HG02642 (cell line): Measurements from ENCODE around the gene ZDHHC7.
"Not testable (repeated sequence)": the region's sequence is repeated elsewhere in the genome, so short reads cannot be mapped to it uniquely, and the experiment has no call there.

Experiments used
- ATAC-seq: cut with Tn5 transposase; IDR thresholded peaks from one replicate; pipeline ENCODE4 v1.9.1; 2021; ENCODE audit warnings: mild to moderate bottlenecking; ENCODE audit not compliant: unreplicated experiment, poor library complexity

Gene ZDHHC7, protein sequence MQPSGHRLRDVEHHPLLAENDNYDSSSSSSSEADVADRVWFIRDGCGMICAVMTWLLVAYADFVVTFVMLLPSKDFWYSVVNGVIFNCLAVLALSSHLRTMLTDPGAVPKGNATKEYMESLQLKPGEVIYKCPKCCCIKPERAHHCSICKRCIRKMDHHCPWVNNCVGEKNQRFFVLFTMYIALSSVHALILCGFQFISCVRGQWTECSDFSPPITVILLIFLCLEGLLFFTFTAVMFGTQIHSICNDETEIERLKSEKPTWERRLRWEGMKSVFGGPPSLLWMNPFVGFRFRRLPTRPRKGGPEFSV

DNA sequence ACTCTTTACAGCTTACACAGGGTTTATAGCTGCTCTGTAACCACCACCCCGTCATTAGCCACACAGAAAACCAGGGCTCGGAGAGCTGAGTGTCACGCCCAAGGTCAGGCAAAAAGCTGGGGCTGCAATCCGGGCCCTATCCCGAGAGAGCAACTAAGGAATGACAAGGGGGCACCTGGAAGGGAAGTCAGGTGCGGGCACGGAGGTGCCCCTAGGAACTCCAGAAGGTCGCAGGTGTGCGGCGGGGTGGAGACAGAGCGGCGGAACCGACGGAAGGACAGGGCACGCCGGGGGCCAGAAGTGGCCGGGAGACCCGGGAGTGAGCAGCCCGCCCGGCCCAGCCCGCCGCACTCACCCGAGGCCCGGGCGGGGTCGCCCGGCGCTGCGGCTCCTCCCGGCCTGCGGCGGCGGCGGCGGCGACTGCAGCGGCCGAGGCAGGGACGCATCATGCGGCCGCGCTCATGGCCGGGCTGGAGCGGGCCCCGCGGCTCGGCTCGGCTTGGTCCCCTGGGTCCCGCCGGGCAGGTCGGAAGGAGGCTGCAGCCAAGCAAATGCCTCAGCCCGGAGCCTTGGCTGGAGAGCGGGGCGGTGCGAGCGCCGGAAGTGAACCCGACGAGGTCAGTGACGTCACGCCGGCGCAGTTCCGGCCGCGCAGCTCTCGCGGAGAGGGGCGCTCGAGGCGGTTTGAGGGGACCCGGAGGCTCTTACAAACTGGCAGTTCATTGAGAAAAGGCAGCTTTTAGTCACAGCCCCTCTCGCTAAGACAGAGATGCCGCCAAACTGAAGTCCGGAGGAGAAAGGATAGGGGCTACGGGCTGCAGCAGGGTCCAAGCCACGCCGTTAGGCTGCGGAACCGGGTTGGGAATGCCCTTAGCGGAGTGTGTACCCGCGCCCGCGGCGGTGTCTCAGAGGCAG lies at the start of gene ZDHHC7:
Gene ZDHHC7 (minus strand): TSS at position 605 of the 915 bp plus-strand sequence. CDS start 20,917 bp downstream, outside the sequence.
- peak; percentile 92 for ATAC-seq

DNA sequence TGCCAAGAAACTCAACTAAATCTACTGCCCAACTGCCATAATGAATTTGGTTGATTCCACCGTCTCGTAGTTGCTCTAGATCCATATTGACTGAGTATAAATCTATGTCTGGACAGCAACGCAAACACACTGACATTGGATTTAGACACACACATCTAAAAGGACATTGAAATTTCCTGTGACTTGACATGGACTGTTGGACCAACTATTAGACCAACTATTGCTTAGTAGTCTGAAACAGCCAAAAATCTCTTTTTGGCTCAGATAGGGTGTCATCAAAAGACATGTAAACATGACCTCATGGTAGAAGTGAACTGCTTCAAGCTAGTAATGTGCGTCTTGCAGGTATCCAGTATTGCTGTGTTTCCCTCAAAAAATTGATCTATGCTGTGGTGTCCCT lies 47.6 kb upstream of the ZDHHC7 start:
- ATAC-seq, result no peak

DNA sequence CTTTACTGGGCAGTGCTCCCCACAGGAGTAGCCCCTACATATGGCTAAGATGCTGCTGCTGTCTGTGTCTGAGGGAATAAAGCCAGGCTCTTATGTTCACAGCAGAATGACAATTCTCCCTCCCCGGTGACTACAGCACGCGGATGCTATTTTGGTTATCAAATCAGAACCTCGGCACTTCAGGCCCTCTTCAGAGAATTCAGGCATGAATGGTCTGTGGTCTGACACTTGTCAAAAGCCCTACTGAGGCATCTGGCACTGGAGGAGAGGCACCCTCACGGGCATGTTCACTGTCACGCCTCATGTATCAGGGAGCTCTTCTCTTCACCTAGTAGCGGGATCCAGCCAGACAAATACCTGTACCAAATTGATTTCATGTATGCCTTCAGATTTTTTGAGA lies 46.6 kb upstream of the ZDHHC7 start:
- ATAC-seq, result no peak

DNA sequence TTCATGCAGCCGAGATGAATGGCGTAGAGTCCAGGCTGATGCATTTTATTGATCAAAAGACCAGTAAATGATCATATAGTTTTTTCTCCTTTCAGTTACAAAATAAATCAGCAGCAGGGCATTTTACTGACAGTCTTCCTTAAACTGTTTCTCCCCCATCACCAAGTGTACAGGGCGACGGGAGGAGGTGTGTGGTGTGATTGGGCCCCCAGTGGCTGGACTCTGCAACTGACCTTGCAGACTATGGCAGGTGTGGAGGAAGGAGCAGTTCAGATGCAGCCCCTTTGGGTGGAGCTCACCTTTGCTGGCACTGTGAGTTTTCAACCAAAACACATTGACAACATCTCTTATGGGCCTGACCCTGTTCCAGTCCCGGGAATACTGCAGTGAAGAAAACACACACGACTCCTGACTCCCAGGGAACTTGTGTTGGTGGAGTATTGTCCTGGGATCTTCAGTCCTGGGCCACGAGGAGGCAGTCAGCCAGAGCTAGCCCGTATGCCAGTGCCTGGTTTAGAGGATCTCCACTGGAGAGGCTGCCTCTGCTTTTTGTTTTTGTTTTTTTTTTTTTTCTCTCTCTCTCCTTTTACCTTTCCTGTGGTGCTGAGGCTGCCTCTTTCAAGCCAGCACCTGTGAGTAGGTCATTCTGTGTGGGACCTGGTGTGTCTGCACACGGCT lies 46.0 kb upstream of the ZDHHC7 start:
- ATAC-seq, result no peak

DNA sequence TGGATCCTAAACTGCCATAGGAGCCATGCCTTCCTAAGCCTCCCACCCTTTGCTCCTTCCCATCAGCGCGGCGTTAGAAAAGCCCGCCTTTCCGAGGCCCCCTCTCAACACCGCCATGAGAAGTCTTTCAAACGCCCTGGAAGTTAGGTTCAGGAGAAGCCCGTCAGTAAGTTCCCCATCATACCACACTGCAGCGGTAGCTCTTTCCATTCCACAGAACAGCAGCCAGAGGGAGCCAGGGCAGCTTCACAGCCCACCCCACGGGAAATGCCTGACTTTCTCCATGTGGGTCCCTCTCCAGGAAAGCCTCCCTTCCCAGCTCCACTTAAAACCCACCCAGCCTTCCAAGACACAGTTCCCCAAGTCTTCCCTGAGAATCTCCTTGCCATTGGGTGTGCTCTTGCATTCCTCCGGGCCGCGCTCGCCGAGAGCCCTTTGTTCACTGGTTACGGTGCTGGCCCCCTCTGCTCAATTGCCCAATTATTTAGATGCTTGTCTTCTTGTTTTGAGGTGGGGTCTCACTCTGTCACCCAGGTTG lies 44.9 kb upstream of the ZDHHC7 start:
- no peak for ATAC-seq

DNA sequence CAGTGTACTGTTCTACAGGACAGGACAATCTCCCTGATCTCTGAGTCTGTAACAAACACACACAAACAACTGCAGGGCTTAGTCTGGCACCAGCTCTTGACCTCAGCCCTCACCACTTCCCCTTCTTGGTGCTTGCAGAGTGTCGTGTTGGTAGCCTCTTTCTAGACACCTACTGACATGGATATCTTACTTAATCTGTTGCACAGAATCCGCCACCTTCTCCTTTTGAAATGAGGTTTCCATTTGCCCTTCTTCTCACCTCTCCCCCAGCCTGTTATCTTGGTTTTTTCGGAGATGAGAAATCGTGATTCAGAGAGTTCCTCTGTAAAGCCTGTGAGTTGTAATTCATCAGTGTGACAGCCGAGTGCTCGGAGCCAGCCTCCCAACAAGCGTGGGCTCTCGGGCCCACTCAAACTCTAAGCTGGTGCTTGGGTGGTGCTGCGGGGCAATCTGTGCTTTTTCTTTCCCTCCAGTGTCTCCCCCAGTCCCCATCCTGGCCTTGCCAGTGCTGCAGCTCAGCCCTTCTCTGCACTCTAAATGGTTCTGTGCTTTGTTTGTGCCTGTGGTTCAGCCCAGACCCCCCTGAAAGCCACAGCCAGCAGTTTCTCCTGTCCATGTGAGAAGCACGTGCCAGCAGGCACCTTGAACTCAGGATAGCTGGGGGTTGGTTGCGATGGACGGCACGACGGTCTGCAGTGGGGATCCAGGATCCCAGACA lies 44.3 kb upstream of the ZDHHC7 start:
- ATAC-seq, result peak; percentile 71

DNA sequence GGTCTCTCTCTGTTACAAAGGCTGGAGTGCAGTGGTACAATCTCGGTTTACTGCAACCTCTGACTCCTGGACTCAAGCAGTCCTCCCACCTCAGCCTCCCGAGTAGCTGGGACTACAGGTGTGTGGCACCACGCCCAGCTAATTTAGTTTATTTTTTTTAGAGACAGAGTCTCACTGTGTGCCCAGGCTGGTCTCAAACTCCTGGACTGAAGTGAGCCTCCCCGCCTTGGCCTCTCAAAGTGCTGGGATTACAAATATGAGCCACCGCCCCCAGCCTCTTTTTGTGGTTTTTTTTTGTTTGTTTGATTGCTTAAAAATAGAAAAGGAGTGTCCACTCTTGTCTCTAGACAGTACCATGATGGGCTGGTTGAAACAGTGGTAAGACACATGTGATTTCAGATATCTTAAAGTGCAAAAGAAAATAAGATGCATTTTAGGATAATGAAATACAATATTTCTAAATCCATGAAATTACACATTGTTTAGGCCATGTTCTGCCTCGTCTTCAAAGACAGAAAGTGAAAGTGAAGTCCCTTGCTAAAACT lies 43.7 kb upstream of the ZDHHC7 start:
- no peak for ATAC-seq

DNA sequence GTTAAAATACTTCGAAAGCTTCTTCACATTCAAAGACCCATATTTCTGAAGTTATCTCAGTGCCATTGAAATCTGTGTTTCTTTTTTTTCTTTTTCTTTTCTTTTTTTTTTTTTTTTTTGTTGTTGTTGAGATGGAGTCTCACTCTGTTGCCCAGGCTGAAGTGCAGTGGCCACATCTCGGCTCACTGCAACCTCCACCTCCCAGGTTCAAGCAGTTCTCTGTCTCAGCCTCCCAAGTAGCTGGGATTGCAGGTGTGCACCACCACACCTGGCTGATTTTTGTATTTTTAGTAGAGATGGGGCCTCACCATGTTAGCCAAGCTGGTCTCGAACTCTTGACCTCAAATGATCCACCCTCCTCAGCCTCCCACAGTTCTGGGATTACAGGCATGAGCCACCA lies 43.0 kb upstream of the ZDHHC7 start:
- ATAC-seq, result not testable (repeated sequence)

DNA sequence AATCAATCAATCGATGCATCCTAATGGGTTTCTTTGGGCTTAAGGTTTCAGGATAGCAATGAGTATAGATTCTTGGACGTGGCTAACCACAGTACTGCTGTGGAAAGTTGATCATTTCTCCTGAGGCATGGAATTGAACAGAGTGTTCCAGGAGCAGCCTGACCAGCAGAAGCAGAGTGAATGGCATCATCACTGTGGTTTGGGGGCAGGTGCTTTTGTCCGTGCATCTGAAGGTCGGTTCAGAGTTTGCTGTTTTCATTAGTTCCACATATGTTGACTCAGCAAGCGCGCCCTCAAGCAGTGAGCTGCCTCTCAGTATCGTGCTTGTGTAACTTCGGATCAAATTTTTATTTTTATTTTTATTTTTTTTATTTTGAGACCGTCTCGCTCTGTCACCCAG lies 41.2 kb upstream of the ZDHHC7 start:
- no peak for ATAC-seq

DNA sequence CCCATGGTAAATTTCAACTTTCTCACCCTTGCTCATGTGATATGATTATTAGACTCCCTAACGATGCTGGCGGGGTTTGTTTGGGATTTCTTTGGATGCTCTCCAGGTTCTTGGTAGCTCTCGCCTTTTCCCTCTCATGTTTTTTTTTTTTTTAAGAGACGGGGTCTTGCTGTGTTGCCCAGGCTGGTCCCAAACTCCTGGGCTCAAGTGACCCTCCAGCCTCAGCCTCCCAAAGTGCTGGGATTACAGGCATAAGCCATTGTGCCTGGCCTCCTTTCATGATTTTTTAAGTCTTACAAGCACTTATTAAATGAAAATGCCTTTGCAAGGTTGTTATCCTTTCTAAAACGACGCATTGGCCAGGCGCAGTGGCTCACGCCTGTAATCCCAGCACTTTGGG lies 40.3 kb upstream of the ZDHHC7 start:
- ATAC-seq, result no peak

DNA sequence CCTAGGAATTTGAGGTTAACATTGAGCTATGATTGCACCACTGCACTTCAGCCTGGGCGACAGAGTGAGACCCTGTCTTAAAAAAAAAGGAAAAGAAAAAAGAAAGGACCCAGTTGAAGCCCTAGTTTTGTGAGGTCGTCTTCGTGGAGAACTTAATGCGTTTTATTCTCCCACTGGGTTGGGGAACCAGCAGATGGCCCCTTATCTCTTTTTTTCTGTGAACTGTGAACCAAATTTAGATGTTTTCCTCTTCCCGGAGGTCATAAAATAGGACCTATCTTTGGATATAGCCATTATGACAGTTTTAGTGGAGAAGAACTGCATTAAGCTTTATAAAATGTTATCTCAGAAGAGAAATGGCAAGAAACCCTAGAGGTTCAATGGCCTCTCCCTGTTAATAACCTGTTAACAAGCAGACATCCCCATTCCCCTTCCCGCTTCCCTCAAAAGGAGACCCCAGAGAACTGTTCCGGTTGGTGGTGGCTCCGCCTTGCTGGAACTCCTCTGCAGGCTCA lies 39.8 kb upstream of the ZDHHC7 start:
- no peak for ATAC-seq

DNA sequence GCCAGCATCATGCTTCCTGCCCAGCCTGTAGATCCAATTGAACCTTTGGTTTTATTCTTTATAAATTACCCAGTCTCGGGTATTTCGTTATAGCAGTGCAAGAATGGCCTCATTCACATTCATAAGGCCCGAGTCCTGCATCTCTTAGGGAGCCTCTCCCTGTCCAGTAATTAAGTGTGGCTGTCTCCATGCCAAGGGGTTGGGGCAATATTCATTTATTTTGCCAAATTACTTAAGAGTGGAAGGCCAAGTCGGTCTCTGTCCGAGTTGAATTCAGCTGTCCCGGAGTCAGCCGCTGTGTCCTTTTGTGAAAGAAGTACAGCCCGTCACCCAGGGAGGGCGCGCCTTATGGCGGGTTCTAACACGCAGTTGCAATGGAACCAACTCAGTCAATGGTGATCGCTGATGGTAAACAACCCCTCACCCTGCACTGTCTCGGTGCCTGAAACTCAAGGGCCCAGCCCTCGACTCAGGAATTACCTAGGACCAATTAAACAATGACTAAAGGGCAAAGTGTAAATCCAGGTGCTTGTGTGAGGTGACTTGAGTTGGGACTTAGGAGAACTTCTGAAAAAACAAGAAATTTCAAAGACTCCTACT lies 38.5 kb upstream of the ZDHHC7 start:
- ATAC-seq, result no peak

DNA sequence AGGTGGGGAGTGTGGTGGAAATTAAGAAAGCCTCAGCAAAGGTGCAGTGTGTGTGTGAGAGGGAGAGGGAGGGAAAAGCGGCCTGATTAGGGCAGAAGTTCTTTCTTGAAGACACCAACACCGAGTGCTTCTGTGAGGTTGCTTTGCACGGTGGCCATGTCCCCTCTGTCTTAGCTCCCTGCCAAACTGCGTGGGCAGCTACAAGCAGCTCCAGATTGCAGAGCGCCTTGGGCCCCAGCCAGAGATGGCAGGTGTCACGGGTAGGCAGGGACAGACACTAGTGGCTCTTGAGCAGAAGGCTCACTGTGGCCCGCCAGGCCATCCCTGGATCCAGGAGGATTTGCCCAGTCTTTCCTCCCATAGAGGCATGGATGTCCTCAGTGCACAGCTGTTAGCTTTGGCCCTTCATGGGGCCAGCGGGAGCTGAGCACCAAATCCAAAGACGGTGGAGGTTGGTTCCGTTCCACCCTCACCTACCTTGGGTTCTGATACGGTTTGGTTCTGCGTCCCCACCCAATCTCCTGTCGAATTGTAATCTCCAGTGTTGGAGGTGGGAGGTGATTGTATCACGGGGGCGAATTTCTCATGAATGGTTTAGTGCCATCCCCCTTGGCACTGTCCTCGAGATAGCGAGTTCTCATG lies 37.7 kb upstream of the ZDHHC7 start:
- no peak for ATAC-seq

DNA sequence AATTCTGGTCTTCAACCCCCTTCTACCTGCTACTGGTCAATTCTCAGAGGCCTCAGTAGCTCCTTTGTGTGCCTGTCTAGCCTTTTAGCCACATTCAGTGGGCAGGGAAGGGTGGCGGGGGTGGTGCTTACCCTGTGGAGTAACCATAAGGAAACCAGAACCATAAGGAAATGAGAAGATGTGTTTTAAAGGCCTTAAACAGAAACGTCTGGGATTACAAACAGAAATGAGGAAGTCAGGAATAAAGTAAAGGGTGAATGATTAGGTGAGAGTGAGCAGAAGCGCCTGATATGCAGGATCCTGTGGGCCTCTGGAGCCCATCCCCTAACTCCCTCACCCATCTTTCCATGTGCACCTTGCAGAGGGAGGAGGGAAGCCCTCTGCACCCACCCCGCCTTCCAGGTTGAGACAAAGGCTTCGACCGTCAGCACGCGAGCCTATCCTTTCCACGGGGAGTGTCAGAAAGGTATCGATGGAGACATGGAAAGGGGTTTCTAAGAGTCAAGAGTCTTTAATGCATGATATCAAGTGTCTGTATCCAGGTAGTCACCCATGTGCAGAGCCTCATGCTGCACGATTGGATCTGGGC lies 36.6 kb upstream of the ZDHHC7 start:
- no peak for ATAC-seq

DNA sequence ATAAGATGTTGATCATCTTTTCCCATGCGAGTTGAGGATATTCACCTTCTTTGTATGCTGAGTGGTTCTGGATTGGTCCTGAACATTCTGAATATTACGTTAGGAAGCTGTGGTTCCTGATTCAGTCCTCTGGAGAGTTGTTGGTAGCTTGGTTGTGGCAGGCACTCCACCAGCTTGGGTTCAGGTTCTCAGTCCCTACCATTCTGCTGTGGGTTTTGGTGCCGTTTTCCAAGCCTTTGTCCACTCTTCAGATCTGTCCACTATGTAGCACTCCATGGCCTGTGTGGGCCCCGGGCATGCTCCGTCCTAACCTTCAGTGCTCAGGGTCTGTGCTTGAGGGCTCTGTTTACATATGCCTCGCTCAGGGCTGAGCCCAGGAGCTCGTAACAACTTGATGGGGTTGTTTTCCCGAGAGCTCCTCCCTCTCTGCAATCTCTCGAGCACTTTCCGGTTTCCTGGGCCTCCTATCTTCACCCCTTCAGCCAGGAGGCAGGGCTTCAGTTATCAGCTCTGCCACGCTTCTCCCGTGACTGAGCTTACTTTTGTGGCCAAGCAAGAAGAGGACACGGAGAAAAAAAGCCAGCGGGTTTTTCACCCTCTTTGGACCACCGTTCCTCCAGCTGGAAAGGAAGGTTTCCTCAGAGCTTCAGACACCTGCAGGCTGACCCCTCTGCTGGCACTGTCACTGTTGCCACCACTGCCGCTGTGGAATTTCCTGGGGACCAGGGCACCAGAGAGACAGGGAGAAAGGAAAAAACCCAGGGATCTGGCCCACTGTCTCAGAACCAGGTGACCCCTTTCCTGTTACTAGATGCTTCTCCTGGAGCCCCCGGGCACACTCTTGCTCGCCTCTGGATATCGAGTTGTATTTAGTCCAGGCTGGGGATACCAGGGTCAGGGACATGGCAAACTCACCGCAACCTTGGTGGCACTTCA lies 35.9 kb upstream of the ZDHHC7 start:
- no peak for ATAC-seq

DNA sequence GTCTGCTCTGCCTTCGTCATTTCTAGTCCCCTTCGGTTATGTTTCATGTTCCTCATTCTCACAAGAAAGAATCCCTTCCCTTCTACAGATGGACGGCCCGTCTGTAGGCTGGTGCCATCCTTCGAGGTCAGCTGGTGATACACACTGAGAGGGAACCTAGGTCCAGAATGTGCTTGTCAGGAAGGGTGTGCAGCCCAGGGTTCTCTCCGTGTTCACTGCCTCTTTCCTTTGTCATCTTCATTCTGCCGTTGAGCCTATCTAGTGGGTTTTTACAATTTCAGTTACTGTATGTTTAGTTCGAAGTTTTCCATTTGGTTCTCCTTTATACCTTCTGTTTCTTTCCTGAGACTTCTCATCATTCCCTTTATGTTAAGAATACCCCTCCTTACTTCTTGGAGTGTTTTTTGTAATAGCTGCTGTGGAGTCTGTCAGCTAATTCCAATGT lies 35.2 kb upstream of the ZDHHC7 start:
- ATAC-seq, result no peak
